IMR-90 (cell line): Measurements from ENCODE around the gene FARS2. TPM values are rescaled to one million over a fixed set of nuclear protein-coding genes. Genes with fewer than 3 reads are reported as not detected.
A peak's percentile ranks its signal among the peaks of the same experiment; 100 is the strongest.

Experiments used
- ATAC-seq: fragments of 200-7000 bp; cut with Tn5 transposase; 2 replicates; pipeline ENCODE4 v1.9.1; 2020; ENCODE audit warnings: low read depth, mild to moderate bottlenecking, moderate library complexity
- BruUV-seq: library from RNA; stranded (reverse); fragments of 400-500 nt; replicated peaks from 2 replicates; lab custom pipeline; 2021; lab: Mats Ljungman, UMichigan
- CTCF ChIA-PET: fragments of 300-600 bp; formaldehyde crosslinking; extraction: SDS; loops from one replicate; lab custom pipeline; 2021; ENCODE audit warnings: antibody characterized with exemption; lab: Yijun Ruan, JAX
- POLR2A ChIA-PET: fragments of 300-600 bp; sonication (Branson Sonifier 250); formaldehyde crosslinking; loops from one replicate; lab custom pipeline; 2022; ENCODE audit warnings: antibody characterized with exemption; ENCODE audit not compliant: unreplicated experiment; lab: Charles Lee
- DNase-seq: peaks from one replicate; pipeline ENCODE4 v3.0.0; 2013
- H2AFZ ChIP-seq: replicated peaks from 2 replicates; pipeline ENCODE3; 2013; ENCODE audit warnings: low read length, mild to moderate bottlenecking; ENCODE audit not compliant: poor library complexity
- H2AK5ac ChIP-seq: 2 replicates; pipeline ENCODE4 v1.6.1; 2013; ENCODE audit warnings: low read depth, low read length, inconsistent platforms
- H2AK9ac ChIP-seq: replicated peaks from 2 replicates; pipeline ENCODE3; 2013; ENCODE audit warnings: mild to moderate bottlenecking, low read depth, low read length, moderate library complexity; ENCODE audit not compliant: poor library complexity
- H2BK120ac ChIP-seq: 2 replicates; pipeline ENCODE4 v1.6.1; 2013; ENCODE audit warnings: low read depth, low read length, inconsistent platforms
- H2BK15ac ChIP-seq: 3 replicates; pipeline ENCODE4 v1.6.1; 2013; ENCODE audit warnings: low read depth, low read length, inconsistent platforms
- H2BK20ac ChIP-seq: 2 replicates; pipeline ENCODE4 v1.6.1; 2013; ENCODE audit warnings: low read depth, mild to moderate bottlenecking, inconsistent platforms, low read length, moderate library complexity
- H2BK5ac ChIP-seq: 2 replicates; pipeline ENCODE4 v1.6.1; 2013; ENCODE audit warnings: mild to moderate bottlenecking, low read depth, low read length, inconsistent platforms; ENCODE audit not compliant: poor library complexity, severe bottlenecking
- H3K14ac ChIP-seq: replicated peaks from 2 replicates; pipeline ENCODE4 v1.6.1; 2013; ENCODE audit warnings: low read depth, low read length, inconsistent platforms
- H3K18ac ChIP-seq: 2 replicates; pipeline ENCODE4 v1.6.1; 2013; ENCODE audit warnings: low read depth, low read length, control low read depth
- H3K23ac ChIP-seq: 2 replicates; pipeline ENCODE4 v1.6.1; 2013; ENCODE audit warnings: low read depth, low read length, inconsistent platforms
- H3K27ac ChIP-seq: 2 replicates; pipeline ENCODE4 v1.5.1; 2013; ENCODE audit warnings: mild to moderate bottlenecking, control low read depth, low read length; ENCODE audit not compliant: insufficient read depth
- H3K27me3 ChIP-seq: 2 replicates; pipeline ENCODE4 v1.6.1; 2013; ENCODE audit warnings: low read length; ENCODE audit not compliant: control insufficient read depth, insufficient read depth
- H3K36me3 ChIP-seq: 2 replicates; pipeline ENCODE4 v1.6.1; 2013; ENCODE audit warnings: low read length, mixed read lengths; ENCODE audit not compliant: control insufficient read depth, insufficient read depth
- H3K4ac ChIP-seq: 2 replicates; pipeline ENCODE4 v1.6.1; 2013; ENCODE audit warnings: low read depth, low read length, inconsistent platforms
- H3K4me1 ChIP-seq: 2 replicates; pipeline ENCODE4 v1.6.1; 2013; ENCODE audit warnings: low read length, mixed read lengths; ENCODE audit not compliant: control insufficient read depth, insufficient read depth
- H3K4me2 ChIP-seq: 2 replicates; pipeline ENCODE4 v1.6.1; 2013; ENCODE audit warnings: low read depth, mild to moderate bottlenecking, control low read depth, low read length, moderate library complexity
- H3K4me3 ChIP-seq: 2 replicates; pipeline ENCODE4 v1.5.1; 2013; ENCODE audit warnings: low read depth, mild to moderate bottlenecking, control low read depth, low read length, moderate library complexity; ENCODE audit not compliant: insufficient read depth
- H3K56ac ChIP-seq: 2 replicates; pipeline ENCODE4 v1.6.1; 2013; ENCODE audit warnings: low read length, inconsistent platforms; ENCODE audit not compliant: insufficient read depth; ENCODE audit errors: extremely low read depth
- H3K79me1 ChIP-seq, 2 experiments: 2 replicates each; pipeline ENCODE4 v1.6.1; 2013; ENCODE audit warnings: low read length in 2 of 2, inconsistent platforms in 1 of 2, low read depth in 1 of 2
- H3K9ac ChIP-seq: 2 replicates; pipeline ENCODE4 v1.6.1; 2013; ENCODE audit warnings: low read depth, low read length, control low read depth
- H3K9me1 ChIP-seq: 2 replicates; pipeline ENCODE4 v1.6.1; 2013; ENCODE audit warnings: low read length, inconsistent platforms; ENCODE audit not compliant: insufficient read depth
- H3K9me3 ChIP-seq: 2 replicates; pipeline ENCODE4 v1.6.1; 2013; ENCODE audit warnings: low read length; ENCODE audit not compliant: control insufficient read depth, insufficient read depth
- H4K20me1 ChIP-seq: 2 replicates; pipeline ENCODE4 v1.6.1; 2013; ENCODE audit warnings: low read length, inconsistent platforms; ENCODE audit not compliant: insufficient read depth
- H4K5ac ChIP-seq: 2 replicates; pipeline ENCODE4 v1.6.1; 2013; ENCODE audit warnings: mild to moderate bottlenecking, low read depth, low read length, control low read depth
- H4K8ac ChIP-seq, 2 experiments: 2 replicates each; pipeline ENCODE4 v1.6.1; 2013; ENCODE audit warnings: low read depth in 2 of 2, low read length in 2 of 2, control low read depth in 1 of 2, inconsistent platforms in 1 of 2
- H4K91ac ChIP-seq: 2 replicates; pipeline ENCODE4 v1.6.1; 2013; ENCODE audit warnings: low read depth, low read length, inconsistent platforms; ENCODE audit not compliant: insufficient read depth
- BHLHE40 ChIP-seq: fragments of 150-350 bp; IDR thresholded peaks from 2 replicates; pipeline ENCODE4 v1.6.1; 2016; ENCODE audit warnings: mild to moderate bottlenecking, low read depth, low read length
- CEBPB ChIP-seq: IDR thresholded peaks from 2 replicates; pipeline ENCODE4 v1.6.1; 2012; ENCODE audit warnings: low read depth, low read length, improper control_type of control experiment
- CHD1 ChIP-seq: IDR thresholded peaks from 2 replicates; pipeline ENCODE4 v1.6.1; 2012; ENCODE audit warnings: low read depth, low read length, improper control_type of control experiment
- FOS ChIP-seq: fragments of 150-350 bp; IDR thresholded peaks from 2 replicates; pipeline ENCODE4 v1.6.1; 2016; ENCODE audit warnings: low read depth, low read length
- MAFK ChIP-seq: IDR thresholded peaks from 2 replicates; pipeline ENCODE4 v1.6.1; 2012; ENCODE audit warnings: low read depth, low read length, improper control_type of control experiment
- MAZ ChIP-seq: IDR thresholded peaks from 2 replicates; pipeline ENCODE4 v1.6.1; 2012; ENCODE audit warnings: low read depth, mild to moderate bottlenecking, low read length, improper control_type of control experiment, moderate library complexity, borderline replicate concordance
- NFE2L2 ChIP-seq: fragments of 150-350 bp; IDR thresholded peaks from 2 replicates; pipeline ENCODE4 v1.6.1; 2016; ENCODE audit warnings: low read depth, mild to moderate bottlenecking, low read length
- POLR2A ChIP-seq: IDR thresholded peaks from 2 replicates; pipeline ENCODE4 v1.6.1; 2012; ENCODE audit warnings: mild to moderate bottlenecking, low read depth, low read length
- RAD21 ChIP-seq: IDR thresholded peaks from 2 replicates; pipeline ENCODE4 v1.6.1; 2012; ENCODE audit warnings: low read length, improper control_type of control experiment
- RCOR1 ChIP-seq: IDR thresholded peaks from 2 replicates; pipeline ENCODE4 v1.6.1; 2012; ENCODE audit warnings: mild to moderate bottlenecking, low read length, improper control_type of control experiment; ENCODE audit not compliant: insufficient replicate concordance
- RFX5 ChIP-seq: IDR thresholded peaks from 2 replicates; pipeline ENCODE4 v1.8.0; 2012; ENCODE audit warnings: low read depth, mild to moderate bottlenecking, low read length, moderate library complexity
- SMC3 ChIP-seq: fragments of 150-350 bp; IDR thresholded peaks from 2 replicates; pipeline ENCODE4 v1.6.1; 2016; ENCODE audit warnings: low read depth, mild to moderate bottlenecking, antibody characterized with exemption, low read length, moderate library complexity
- WGBS, 2 experiments: methylation state at CpG; one replicate each; pipeline versions ENCODE4 v1.1.5 to v1.1.7; 2013; ENCODE audit warnings: missing lambda C conversion rate in 2 of 2; ENCODE audit not compliant: insufficient read length in 1 of 2; ENCODE audit errors: extremely low coverage in 2 of 2; 5-methylcytosine and 5-hydroxymethylcytosine counted together
- dilution Hi-C: fragments of 300-500 bp; cut with HindIII; formaldehyde crosslinking; loops from one replicate; pipeline ENCODE4 v1.14.3; 2018; ENCODE audit warnings: low sequenced_read_pairs; ENCODE audit not compliant: unreplicated experiment
- in situ Hi-C: fragments of 300-500 bp; cut with MboI; formaldehyde crosslinking; loops from 3 replicates; pipeline ENCODE4 v1.14.3; 2019; ENCODE audit warnings: low sequenced_read_pairs, inconsistent platforms, mixed read lengths
- intact Hi-C: fragments of 100-400 bp; cut with micrococcal nuclease; formaldehyde crosslinking; loops from 2 replicates; pipeline ENCODE4 v1.10.0; 2022
- polyA plus RNA-seq, 3 experiments: library from polyadenylated mRNA; depleted of rRNA; stranded (reverse); fragments of >200 nt; gene quantifications; 2 replicates each; pipeline ENCODE4 v1.2.3, GENCODE V29; 2012; ENCODE audit warnings: low replicate concordance in 1 of 3
- total RNA-seq: library from RNA; depleted of rRNA; stranded (reverse); fragments of >200 nt; gene quantifications from 2 replicates; pipeline ENCODE4 v1.2.3, GENCODE V29; 2012
- TF ChIP-seq, protein P1 (sequence below): fragments of 150-350 bp; IDR thresholded peaks from 2 replicates; pipeline ENCODE4 v1.6.1; 2017; ENCODE audit warnings: mild to moderate bottlenecking, antibody characterized with exemption, low read length, low read depth
- TF ChIP-seq, protein P2 (sequence below): conservative IDR thresholded peaks from 2 replicates; pipeline ENCODE4 v1.5.1; 2012; ENCODE audit warnings: mild to moderate bottlenecking, low read depth, low read length, improper control_type of control experiment
- TF ChIP-seq, protein P3 (sequence below): fragments of 150-350 bp; IDR thresholded peaks from 2 replicates; pipeline ENCODE4 v1.6.1; 2016; ENCODE audit warnings: low read depth, mild to moderate bottlenecking, low read length, moderate library complexity, borderline replicate concordance

The FARS2 gene
- total and polyA plus RNA-seq, 2 of the 4 experiments (the other 2 are of a cell fraction): 12.1 to 28.9 TPM

DNA sequence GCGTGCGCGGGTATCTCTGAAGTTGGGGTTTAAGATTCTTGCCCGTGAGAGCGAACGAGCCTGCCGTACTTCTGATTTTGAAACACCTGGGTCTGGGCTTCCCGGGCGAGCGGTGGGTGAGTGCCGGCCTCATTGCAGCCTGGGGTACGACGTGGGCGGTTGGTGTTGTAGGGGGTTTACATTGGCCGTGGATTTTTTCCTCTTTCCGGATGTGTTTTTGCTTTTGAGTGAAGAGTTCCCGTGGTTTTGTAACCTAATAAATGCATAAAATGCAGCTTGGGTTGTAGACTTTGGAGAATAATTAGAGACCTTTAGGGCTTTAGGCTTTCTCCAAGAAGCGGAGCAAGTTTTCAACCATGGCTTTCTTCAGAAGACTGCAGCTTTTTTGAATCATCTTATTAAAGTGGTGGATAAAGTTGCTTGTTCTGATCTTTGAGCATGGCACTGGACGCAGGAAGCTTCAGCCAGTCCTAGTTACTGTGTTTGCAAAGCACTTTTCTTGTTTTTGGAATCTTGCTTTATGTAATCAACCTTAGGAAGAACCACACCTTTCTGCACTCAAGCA lies 314 bp downstream of the FARS2 start:
- Histone ChIP-seq H3K4me1 (no peaks in the 10 kb centered on the region), H3K14ac (no peak overlapping the region)
- TF ChIP-seq FOS: no peak
- TF ChIP-seq RFX5: no peak
- TF ChIP-seq RAD21: no peak
- TF ChIP-seq, protein P1, sequence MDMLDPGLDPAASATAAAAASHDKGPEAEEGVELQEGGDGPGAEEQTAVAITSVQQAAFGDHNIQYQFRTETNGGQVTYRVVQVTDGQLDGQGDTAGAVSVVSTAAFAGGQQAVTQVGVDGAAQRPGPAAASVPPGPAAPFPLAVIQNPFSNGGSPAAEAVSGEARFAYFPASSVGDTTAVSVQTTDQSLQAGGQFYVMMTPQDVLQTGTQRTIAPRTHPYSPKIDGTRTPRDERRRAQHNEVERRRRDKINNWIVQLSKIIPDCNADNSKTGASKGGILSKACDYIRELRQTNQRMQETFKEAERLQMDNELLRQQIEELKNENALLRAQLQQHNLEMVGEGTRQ: no peak
- TF ChIP-seq MAFK: no peak
- TF ChIP-seq, protein P2, sequence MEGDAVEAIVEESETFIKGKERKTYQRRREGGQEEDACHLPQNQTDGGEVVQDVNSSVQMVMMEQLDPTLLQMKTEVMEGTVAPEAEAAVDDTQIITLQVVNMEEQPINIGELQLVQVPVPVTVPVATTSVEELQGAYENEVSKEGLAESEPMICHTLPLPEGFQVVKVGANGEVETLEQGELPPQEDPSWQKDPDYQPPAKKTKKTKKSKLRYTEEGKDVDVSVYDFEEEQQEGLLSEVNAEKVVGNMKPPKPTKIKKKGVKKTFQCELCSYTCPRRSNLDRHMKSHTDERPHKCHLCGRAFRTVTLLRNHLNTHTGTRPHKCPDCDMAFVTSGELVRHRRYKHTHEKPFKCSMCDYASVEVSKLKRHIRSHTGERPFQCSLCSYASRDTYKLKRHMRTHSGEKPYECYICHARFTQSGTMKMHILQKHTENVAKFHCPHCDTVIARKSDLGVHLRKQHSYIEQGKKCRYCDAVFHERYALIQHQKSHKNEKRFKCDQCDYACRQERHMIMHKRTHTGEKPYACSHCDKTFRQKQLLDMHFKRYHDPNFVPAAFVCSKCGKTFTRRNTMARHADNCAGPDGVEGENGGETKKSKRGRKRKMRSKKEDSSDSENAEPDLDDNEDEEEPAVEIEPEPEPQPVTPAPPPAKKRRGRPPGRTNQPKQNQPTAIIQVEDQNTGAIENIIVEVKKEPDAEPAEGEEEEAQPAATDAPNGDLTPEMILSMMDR: no peak
- no peak for TF ChIP-seq CHD1
- no peak for TF ChIP-seq MAZ
- TF ChIP-seq NFE2L2: no peak
- TF ChIP-seq BHLHE40: no peak
- no peak for TF ChIP-seq SMC3
- no peak for TF ChIP-seq RCOR1
- TF ChIP-seq POLR2A: no peak
- no peak for TF ChIP-seq CEBPB
- TF ChIP-seq, protein P3, sequence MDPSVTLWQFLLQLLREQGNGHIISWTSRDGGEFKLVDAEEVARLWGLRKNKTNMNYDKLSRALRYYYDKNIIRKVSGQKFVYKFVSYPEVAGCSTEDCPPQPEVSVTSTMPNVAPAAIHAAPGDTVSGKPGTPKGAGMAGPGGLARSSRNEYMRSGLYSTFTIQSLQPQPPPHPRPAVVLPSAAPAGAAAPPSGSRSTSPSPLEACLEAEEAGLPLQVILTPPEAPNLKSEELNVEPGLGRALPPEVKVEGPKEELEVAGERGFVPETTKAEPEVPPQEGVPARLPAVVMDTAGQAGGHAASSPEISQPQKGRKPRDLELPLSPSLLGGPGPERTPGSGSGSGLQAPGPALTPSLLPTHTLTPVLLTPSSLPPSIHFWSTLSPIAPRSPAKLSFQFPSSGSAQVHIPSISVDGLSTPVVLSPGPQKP: no peak

More for the DNA sequence above, 314 bp downstream of the FARS2 start:
- dilution Hi-C loops (no loop called here), in situ Hi-C loops (no loop called here), intact Hi-C loops (loop anchor here (2.0 to 5.0 kb wide), 3 partner anchors 116 to 141 kb away; no protein-coding TSS in a partner anchor)
- H2BK120ac ChIP-seq: no peak overlapping the region
- 0% methylated on average over 4 of the region's 19 CpGs; no CpG with 5 or more reads in 1 of the 2 experiments for WGBS, 2 experiments
- H3K9me3 ChIP-seq: no peaks in the 10 kb centered on the region
- no peak for DNase-seq
- H3K4me3 ChIP-seq: peak overlapping the region; percentile 89
- H3K18ac ChIP-seq: no peak overlapping the region
- peak overlapping the region; percentile 99 for H3K27ac ChIP-seq
- peak overlapping the region; percentile 99 for H2AFZ ChIP-seq
- H4K20me1 ChIP-seq: no peaks in the 10 kb centered on the region
- peak overlapping the region; percentile 87 for H3K9ac ChIP-seq
- peak overlapping the region; percentile 99 for H3K4me2 ChIP-seq
- H3K9me1 ChIP-seq: peaks cover 2% of the 10 kb centered on the region; the same call in 1 of the 2 replicates
- H2BK5ac ChIP-seq: peak overlapping the region; percentile 98
- ATAC-seq: no peak; the same call in 1 of the 2 replicates
- no peak overlapping the region for H4K91ac ChIP-seq
- ChIA-PET POLR2A (no interaction called here), CTCF (no interaction called here)
- no peak overlapping the region for H2AK5ac ChIP-seq
- TSS peak; percentile 60 for BruUV-seq
- H3K56ac ChIP-seq: peak overlapping the region; percentile 94; the same call in 1 of the 2 replicates
- H2BK20ac ChIP-seq: no peak overlapping the region
- H4K5ac ChIP-seq: peak overlapping the region; percentile 62
- H3K27me3 ChIP-seq: no peaks in the 10 kb centered on the region
- H4K8ac ChIP-seq: peak overlapping the region; percentile 97 to 99
- H2AK9ac ChIP-seq: peak overlapping the region; percentile 96
- 0 out of 2 replicates have a peak overlapping the region, but pooled peaks have one; percentile 4 for H3K23ac ChIP-seq
- H3K36me3 ChIP-seq: no peaks in the 10 kb centered on the region
- H3K79me1 ChIP-seq: peaks cover 27 to 45% of the 10 kb centered on the region in 2 experiments
- peak overlapping the region; percentile 47; the same call in 1 of the 2 replicates for H3K4ac ChIP-seq
- no peak overlapping the region; the same call in 2 of the 3 replicates for H2BK15ac ChIP-seq
